Activated gamma-delta T cell (primary cell): Measurements from ENCODE around the gene ISM2.

ENCODE experiments used
- DNase-seq: peaks from one replicate; lab custom pipeline; 2025; lab: John Stamatoyannopoulos, UW

The ISM2 gene

GRCh38 chr14:77508249-77508648, 9.6 kb upstream of the ISM2 start:
- no peak for DNase-seq

DNA sequence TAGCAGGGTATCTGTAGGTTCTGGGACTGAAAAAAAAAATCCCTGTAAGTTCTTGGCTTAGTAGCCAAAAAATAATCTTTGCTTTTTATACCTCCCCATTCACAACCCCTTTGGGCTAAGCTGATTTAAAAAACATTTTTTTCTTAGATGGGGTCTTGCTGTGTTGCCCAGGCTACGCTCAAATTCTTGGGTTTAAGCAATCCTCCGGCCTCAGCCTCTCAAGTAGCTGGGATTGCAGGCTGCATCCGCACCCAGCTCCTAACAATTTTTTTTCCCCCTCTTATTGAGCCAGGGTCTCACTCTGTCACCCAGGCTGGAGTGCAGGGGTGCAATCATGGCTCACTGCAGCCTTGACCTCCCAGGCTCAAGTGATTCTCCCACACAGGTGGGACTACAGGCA, 9.1 kb upstream of the ISM2 start:
- DNase-seq = no peak

DNA sequence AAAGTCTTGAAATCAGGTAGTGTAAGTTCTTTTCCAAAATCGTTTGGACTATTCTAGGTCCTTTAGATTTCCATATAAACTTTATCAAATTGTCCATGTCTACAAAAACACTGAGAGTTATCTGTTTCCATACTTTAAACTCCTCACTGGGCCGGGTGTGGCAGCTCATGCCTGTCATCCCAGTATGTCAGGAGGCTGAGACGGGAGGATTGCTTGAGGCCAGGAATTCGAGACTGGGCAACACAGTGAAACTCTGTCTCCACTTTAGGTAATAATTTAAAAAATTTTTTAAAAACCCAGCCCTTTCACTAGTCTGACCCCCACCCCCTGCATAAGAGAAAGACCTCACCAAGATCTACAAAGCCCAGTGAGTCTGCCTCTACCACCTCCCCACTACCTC, 6.4 kb upstream of the ISM2 start:
- no peak for DNase-seq

GRCh38 chr14:77503138-77503537, 4.5 kb upstream of the ISM2 start:
- no peak for DNase-seq

GRCh38 chr14:77502109-77502782, 3.6 kb upstream of the ISM2 start:
- no peak for DNase-seq

DNA sequence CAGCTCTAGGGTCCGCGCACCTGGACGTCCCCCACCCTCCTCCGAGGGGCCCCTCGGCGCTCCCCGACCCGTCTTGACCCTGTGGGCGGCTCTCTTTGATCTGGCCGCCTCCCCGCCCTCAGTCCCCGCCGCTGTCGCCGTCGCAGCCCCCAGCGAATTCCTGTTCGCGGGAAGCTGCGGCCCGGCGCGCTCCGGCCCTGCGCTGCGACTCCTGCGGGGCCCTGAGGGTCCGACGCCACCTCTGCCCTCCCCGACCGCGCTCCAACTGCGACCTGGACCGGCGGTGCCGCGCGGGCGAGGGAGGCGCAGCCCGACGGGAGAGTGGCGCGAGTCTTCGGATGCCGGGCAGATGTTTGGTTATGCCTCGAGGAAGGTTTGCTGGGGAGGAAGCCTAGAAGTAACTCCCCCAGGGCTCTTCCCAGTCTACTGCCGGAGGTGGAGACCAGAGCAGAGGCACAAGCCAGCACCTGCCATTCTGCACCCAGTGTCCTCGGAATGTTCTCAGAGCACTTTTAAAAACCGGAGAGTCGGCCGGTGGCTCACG, 440 bp upstream of the ISM2 start:
- no peak for DNase-seq

GRCh38 chr14:77495334-77495733, 3.3 kb downstream of the ISM2 start:
- no peak for DNase-seq

DNA sequence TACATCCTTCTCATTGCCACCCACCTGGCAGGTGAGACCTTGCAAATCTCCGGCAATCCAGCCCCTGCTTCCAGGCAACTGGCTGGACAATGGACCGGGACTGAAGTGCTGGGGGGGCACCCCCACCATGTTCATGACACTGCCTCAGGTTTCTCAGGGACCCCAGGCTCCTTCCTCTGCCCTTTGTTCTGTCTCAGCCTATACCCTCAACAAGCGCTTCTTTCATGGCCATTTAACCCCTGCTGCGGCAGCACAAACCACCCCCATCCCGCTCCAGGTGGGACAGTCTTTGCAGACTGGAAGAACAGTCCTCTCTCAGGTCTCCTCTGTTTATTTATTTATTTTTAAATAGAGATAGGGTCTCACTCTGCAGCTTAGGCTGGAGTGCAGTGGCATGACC, 7.6 kb downstream of the ISM2 start:
- DNase-seq = no peak

DNA sequence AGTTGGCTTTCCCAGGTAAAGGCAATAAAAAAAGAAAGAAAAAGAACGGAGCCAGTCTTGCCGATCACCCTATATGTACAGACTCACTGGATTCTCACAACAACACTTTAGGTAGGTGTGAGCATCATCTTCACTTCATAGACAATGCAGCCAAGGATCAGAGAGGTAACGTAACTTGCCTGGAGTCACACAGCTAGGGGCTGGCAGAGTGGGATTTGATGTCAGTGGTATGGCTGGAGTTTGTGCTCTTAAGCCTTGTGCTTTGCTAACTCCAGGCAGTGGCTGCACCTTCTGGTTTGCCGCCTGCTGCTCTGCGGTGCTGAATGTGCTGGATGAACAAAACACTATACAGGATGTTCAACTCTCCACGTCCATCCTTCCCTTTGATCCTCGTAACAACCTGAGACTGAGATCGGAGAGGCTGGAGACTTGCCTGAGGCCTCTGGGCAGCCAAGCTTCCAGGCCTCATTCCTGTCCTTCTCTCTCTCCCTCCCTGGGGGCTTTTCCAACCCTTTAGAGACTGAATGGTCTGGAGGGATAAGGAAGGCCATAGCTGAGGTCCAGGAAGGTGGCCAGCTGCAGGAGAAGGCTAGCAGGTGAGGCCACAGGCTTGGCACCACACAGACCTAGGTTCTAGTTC, 8.1 kb downstream of the ISM2 start:
- no peak for DNase-seq

GRCh38 chr14:77489041-77489440, 9.6 kb downstream of the ISM2 start:
- DNase-seq = no peak

- DNase-seq = no peak
Measured at GRCh38 chr14:77488558-77488957, 10.1 kb downstream of the ISM2 start.

DNA sequence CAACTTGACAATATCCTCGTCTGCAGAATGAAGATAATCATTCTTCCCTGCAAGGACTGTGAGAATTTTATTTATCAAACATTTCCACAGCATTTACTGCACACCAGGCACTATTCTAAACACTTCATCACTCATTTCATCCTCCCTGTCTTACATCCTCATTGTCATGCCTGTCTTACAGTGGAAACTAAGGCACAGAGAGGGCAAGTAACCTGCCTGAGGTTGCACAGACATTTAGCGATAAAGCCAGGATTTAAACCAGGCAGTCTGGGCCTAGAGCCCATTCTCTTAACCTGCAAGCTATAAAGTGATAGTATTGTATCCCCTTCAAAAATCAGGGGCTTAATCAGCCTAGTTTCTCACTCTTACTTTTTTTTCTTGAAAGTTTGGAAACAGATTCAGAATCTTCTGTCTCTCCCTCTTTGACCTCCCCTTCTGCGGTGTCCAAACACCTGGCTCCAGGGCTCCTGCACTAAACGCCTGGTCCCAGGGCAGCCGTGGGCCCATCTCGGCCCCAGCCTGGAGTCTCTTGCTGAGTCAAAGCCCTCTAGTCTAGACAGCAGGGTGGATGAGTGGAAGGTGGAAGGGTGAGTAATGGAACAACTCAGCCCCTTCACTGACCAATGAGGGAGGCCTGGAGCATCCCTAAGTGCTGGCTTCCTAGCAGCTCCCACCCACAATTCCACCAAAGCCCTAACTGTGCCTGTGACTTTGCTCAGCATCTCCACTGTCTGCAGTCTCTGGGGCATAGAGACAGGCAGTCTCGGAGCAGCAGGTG, 12.5 kb downstream of the ISM2 start:
- no peak for DNase-seq

DNA sequence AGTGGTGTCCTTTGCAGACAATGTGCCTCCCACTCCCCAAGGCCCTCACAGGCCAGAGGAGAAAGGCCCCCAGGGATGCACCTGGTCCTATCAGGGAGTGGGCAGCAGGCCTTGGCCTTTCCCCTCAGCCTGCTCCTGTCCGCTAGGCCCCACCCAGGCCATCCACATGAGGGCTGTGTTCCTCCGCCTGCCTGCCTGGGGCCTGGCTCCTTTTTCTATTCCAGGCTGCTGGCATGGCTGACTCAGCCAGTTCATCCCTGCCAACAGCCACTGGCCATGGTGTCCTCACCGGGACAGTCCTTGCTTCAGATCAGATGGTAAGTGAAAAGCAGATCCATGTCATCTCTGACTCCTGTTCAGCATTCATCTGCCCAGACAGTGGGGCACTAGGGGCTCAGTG, 13.4 kb downstream of the ISM2 start:
- DNase-seq = no peak

DNA sequence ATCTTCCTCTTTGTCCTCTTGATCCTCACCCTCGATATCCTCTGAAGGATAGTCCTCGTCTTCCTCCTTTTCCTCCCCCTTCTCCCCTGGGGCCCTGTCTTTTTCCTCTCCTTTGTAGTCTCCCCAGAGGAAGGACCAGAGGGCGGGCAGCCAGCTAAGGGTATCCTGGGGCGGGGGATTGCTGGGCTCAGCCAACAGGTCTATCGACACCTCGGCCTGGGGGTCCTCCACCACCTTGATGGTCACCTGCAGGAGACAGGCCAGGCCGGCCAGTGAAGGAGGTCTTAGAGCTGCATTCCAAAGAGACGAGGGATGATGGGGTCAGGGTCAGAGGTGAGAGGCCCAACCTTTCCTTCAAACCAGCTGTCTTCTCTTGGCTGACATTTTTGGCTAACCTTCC, 16.2 kb downstream of the ISM2 start:
- no peak for DNase-seq

DNA sequence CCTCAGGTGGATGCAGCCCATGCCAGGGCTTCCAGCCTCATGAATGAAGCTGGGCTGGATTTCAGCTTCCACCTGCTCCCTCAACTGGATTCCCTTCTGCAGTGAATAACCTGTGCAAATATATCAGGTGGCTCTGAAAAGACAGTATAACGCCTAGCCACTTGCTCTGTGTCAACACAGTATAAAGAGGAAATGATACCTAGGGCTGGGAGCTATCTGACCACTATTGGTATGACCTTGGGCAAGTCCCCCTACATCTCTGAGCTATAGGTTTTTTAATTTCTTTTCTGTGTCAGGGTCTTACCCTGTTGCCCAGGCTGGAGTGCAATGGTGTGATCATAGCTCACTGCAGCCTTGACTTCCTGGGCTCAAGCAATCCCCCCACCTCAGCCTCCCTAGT, 19.8 kb downstream of the ISM2 start:
- DNase-seq = no peak

- DNase-seq = no peak
Measured at GRCh38 chr14:77478029-77478428, 20.6 kb downstream of the ISM2 start.

DNA sequence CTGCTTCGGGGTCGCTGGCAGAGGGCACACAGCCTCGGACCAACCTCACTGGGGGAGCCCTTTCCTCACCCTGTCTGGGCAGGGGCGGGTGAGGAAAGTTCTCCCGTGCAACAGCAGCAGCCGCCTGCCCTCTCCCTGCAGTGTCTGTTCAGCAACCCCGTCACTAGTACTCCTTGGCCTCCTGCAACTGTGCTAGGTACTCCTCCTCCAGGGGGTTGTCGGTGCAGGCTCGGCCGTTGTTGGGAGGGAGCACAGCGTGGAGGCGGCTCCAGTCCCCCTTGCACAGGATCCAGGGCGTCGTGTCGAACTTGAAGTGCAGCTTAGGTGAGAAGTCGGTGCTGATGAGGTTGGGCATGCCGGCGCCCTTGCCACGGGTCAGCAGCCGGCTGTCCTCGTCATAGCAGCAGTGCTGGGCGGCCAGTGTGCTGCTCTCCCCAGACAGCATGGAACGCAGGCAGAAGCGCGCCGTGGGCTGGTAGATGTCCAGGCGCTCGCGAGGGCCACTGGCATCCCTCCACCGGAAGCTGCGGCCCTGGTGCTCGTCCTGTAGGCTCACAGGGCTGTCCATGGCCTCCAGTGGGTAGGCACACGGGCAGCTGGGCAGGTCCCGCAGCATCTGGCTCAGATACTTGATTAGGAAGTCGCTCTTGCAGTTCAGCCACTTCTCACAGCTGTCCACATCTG, 23.0 kb downstream of the ISM2 start:
- DNase-seq = no peak

- no peak for DNase-seq
Measured at GRCh38 chr14:77474479-77475177, 24.0 kb downstream of the ISM2 start.

- DNase-seq = no peak
Measured at GRCh38 chr14:77473921-77474320, 24.7 kb downstream of the ISM2 start.

DNA sequence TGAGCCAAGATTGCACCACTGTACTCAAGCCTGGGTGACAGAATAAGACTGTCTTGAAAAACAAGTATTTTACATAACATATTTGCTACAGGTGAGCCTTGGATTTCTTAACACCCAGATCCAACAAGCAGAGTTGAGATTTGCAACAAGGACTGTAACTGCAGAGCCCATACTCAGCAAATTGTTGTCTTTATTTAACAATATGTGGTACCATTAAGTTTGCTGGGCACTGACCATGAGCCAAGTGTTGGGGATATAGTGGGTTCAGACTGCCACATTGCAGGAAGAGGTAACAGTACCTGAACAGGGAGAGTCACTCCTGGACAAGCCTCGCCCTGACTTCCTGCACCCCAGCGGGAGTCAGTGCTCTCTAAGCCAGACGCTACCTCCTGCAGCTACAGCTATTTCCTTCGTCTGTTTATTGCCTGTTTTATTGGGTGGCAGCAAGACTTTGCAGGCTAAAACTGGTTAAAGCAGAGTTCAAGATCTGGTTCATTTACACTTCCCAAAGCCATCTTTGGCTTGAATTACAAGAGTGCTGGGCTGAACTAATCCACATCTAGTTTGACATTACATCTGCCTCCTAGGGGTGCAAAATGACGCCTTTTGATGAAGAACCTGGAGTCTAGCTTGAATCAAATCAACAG, 28.3 kb downstream of the ISM2 start:
- no peak for DNase-seq

- DNase-seq = no peak
Measured at GRCh38 chr14:77469539-77469938, 29.1 kb downstream of the ISM2 start.
